GM20000 (cell line): ENCODE data around the gene MKNK2.

ENCODE experiments used
- DNase-seq: peaks from one replicate; pipeline ENCODE4 v3.0.0; 2012; ENCODE audit warnings: low spot score
- CTCF ChIP-seq: IDR thresholded peaks from 2 replicates; pipeline ENCODE4 v1.5.1; 2012; ENCODE audit warnings: mild to moderate bottlenecking, control low read depth; ENCODE audit errors: extremely low read depth, missing control alignments

Gene MKNK2

GRCh38 chr19:2053601-2054389, 2.8 kb upstream of the MKNK2 start:
- no peak for DNase-seq
- no peak for TF ChIP-seq CTCF

- no peak for TF ChIP-seq CTCF
- no peak for DNase-seq
These were observed 995 bp upstream of the MKNK2 start for GRCh38 chr19:2051773-2052704.

- DNase-seq, result no peak
- no peak for TF ChIP-seq CTCF
These were observed 574 bp downstream of the MKNK2 start for GRCh38 chr19:2050349-2050990.

- peak; percentile 77 for DNase-seq
- TF ChIP-seq CTCF, result no peak
These were observed 1.2 kb downstream of the MKNK2 start for GRCh38 chr19:2049741-2050348.

GRCh38 chr19:2048959-2049740, 1.9 kb downstream of the MKNK2 start:
- no peak for DNase-seq
- no peak for TF ChIP-seq CTCF

- no peak for DNase-seq
- no peak for TF ChIP-seq CTCF
These were observed 2.7 kb downstream of the MKNK2 start for GRCh38 chr19:2048104-2048958.
